HEK293 (cell line): ENCODE data around the gene TWIST2.

Experiments used
- CTCF ChIA-PET: fragments of 350-600 bp; formaldehyde crosslinking; extraction: SDS; loops from one replicate; lab custom pipeline; 2021; ENCODE audit warnings: antibody characterized with exemption; lab: Yijun Ruan, JAX
- POLR2A ChIA-PET: fragments of 300-600 bp; formaldehyde crosslinking; extraction: SDS; loops from one replicate; lab custom pipeline; 2020; ENCODE audit warnings: antibody characterized with exemption, inconsistent platforms; lab: Yijun Ruan, JAX
- H3K27ac ChIP-seq: fragments of 200-500 bp; sonication (Bioruptor generic); 2 replicates; pipeline ENCODE4 v1.5.1; 2014; ENCODE audit warnings: low read depth, low read length, control low read depth, inconsistent platforms; ENCODE audit errors: extremely low read depth
- H3K36me3 ChIP-seq, 2 experiments: fragments of 200-500 bp in 1 of 2; sonication (Bioruptor generic) in 1 of 2; 1 replicate in 1 of 2; 2 replicates in 1 of 2; pipeline ENCODE4 v1.5.1; 2014 to 2017; ENCODE audit warnings: inconsistent platforms in 2 of 2, low read length in 2 of 2; ENCODE audit not compliant: control insufficient read depth in 2 of 2, insufficient read depth in 1 of 2
- H3K4me1 ChIP-seq: fragments of 200-500 bp; sonication (Bioruptor generic); 2 replicates; pipeline ENCODE4 v1.5.1; 2014; ENCODE audit warnings: mild to moderate bottlenecking, low read length, inconsistent platforms; ENCODE audit not compliant: control insufficient read depth, insufficient read depth
- H3K4me3 ChIP-seq: 2 replicates; pipeline ENCODE4 v1.5.1; 2011; ENCODE audit warnings: low read depth, mild to moderate bottlenecking, control low read depth, low read length, moderate library complexity
- H3K9me3 ChIP-seq: fragments of 200-500 bp; sonication (Bioruptor generic); 2 replicates; pipeline ENCODE4 v1.5.1; 2014; ENCODE audit warnings: low read depth, low read length, inconsistent platforms; ENCODE audit not compliant: control insufficient read depth, insufficient read depth
- ATF2 ChIP-seq: fragments of 450-650 bp; formaldehyde crosslinking; IDR thresholded peaks from 2 replicates; pipeline ENCODE4 v1.5.1; 2016; ENCODE audit warnings: missing biosample characterization, missing genetic modification characterization, low read depth
- KLF1 ChIP-seq: fragments of 450-650 bp; formaldehyde crosslinking; IDR thresholded peaks from 2 replicates; pipeline ENCODE4 v1.5.1; 2016; ENCODE audit warnings: missing biosample characterization, missing genetic modification characterization
- ZBTB1 ChIP-seq: fragments of 450-650 bp; formaldehyde crosslinking; IDR thresholded peaks from 2 replicates; pipeline ENCODE4 v1.5.1; 2016; ENCODE audit warnings: missing biosample characterization, missing genetic modification characterization
- ZBTB26 ChIP-seq: fragments of 450-650 bp; formaldehyde crosslinking; optimal IDR thresholded peaks from 2 replicates; pipeline ENCODE3; 2016; ENCODE audit warnings: missing biosample characterization, mild to moderate bottlenecking, missing genetic modification characterization
- ZBTB6 ChIP-seq: fragments of 450-650 bp; formaldehyde crosslinking; IDR thresholded peaks from 2 replicates; pipeline ENCODE4 v1.5.1; 2017; ENCODE audit warnings: missing biosample characterization, missing genetic modification characterization
- ZBTB7A ChIP-seq: fragments of 450-650 bp; formaldehyde crosslinking; IDR thresholded peaks from 2 replicates; pipeline ENCODE4 v1.5.1; 2016; ENCODE audit warnings: low read depth, missing biosample characterization, missing genetic modification characterization
- ZEB2 ChIP-seq: fragments of 450-650 bp; formaldehyde crosslinking; IDR thresholded peaks from 2 replicates; pipeline ENCODE4 v1.5.1; 2016; ENCODE audit warnings: missing biosample characterization, missing genetic modification characterization
- ZNF132 ChIP-seq: fragments of 450-650 bp; formaldehyde crosslinking; IDR thresholded peaks from 2 replicates; pipeline ENCODE4 v1.5.1; 2017; ENCODE audit warnings: missing biosample characterization, missing genetic modification characterization, borderline replicate concordance
- ZNF155 ChIP-seq: fragments of 450-650 bp; formaldehyde crosslinking; IDR thresholded peaks from 2 replicates; pipeline ENCODE4 v1.5.1; 2016; ENCODE audit warnings: missing biosample characterization, missing genetic modification characterization
- ZNF16 ChIP-seq: fragments of 450-650 bp; formaldehyde crosslinking; IDR thresholded peaks from 2 replicates; pipeline ENCODE4 v1.5.1; 2016; ENCODE audit warnings: low read depth, missing biosample characterization, missing genetic modification characterization
- ZNF214 ChIP-seq: fragments of 450-650 bp; formaldehyde crosslinking; IDR thresholded peaks from 2 replicates; pipeline ENCODE4 v1.5.1; 2017; ENCODE audit warnings: missing biosample characterization, mild to moderate bottlenecking, missing genetic modification characterization, borderline replicate concordance
- ZNF394 ChIP-seq: fragments of 450-650 bp; formaldehyde crosslinking; IDR thresholded peaks from 2 replicates; pipeline ENCODE4 v1.5.1; 2016; ENCODE audit warnings: missing biosample characterization, missing genetic modification characterization, mild to moderate bottlenecking, moderate library complexity, borderline replicate concordance
- ZNF404 ChIP-seq: fragments of 450-650 bp; formaldehyde crosslinking; IDR thresholded peaks from 2 replicates; pipeline ENCODE4 v1.5.1; 2017; ENCODE audit warnings: missing biosample characterization, missing genetic modification characterization
- ZNF510 ChIP-seq: fragments of 450-650 bp; formaldehyde crosslinking; IDR thresholded peaks from 2 replicates; pipeline ENCODE4 v1.5.1; 2018; ENCODE audit warnings: mild to moderate bottlenecking, missing genetic modification characterization, missing biosample characterization; ENCODE audit not compliant: insufficient replicate concordance
- ZNF529 ChIP-seq: fragments of 450-650 bp; formaldehyde crosslinking; IDR thresholded peaks from 2 replicates; pipeline ENCODE4 v1.5.1; 2017; ENCODE audit warnings: missing genetic modification characterization, missing biosample characterization; ENCODE audit not compliant: insufficient replicate concordance
- ZNF639 ChIP-seq: fragments of 450-650 bp; formaldehyde crosslinking; IDR thresholded peaks from 2 replicates; pipeline ENCODE4 v1.5.1; 2016; ENCODE audit warnings: missing biosample characterization, missing genetic modification characterization
- ZNF654 ChIP-seq: fragments of 450-650 bp; formaldehyde crosslinking; IDR thresholded peaks from 2 replicates; pipeline ENCODE4 v1.5.1; 2016; ENCODE audit warnings: low read depth, missing biosample characterization, missing genetic modification characterization
- ZNF747 ChIP-seq: fragments of 450-650 bp; formaldehyde crosslinking; IDR thresholded peaks from 2 replicates; pipeline ENCODE4 v1.5.1; 2016; ENCODE audit warnings: missing biosample characterization, missing genetic modification characterization
- ZNF76 ChIP-seq: fragments of 450-650 bp; formaldehyde crosslinking; IDR thresholded peaks from 2 replicates; pipeline ENCODE4; 2016; ENCODE audit warnings: low read depth, missing biosample characterization, missing genetic modification characterization, borderline replicate concordance
- ZNF768 ChIP-seq: fragments of 450-650 bp; formaldehyde crosslinking; IDR thresholded peaks from 2 replicates; pipeline ENCODE4 v1.5.1; 2018; ENCODE audit warnings: missing biosample characterization, mild to moderate bottlenecking, missing genetic modification characterization
- ZNF776 ChIP-seq: fragments of 450-650 bp; formaldehyde crosslinking; IDR thresholded peaks from 2 replicates; pipeline ENCODE4 v1.5.0; 2017; ENCODE audit warnings: missing biosample characterization, missing genetic modification characterization, borderline replicate concordance

Gene TWIST2

GRCh38 chr2:238947243-238947760 lies 99.4 kb downstream of the TWIST2 start:
- Histone ChIP-seq H3K9me3 (no peaks in the 10 kb centered on the region), H3K36me3 (no peaks in the 10 kb centered on the region), H3K27ac (no peak overlapping the region), H3K4me3 (no peak overlapping the region), H3K4me1 (no peaks in the 10 kb centered on the region)
- ChIA-PET POLR2A (no interaction called here), CTCF (interaction anchor here (1.1 kb wide), 1 partner anchor 22 kb away, joined by 3 read pairs; no protein-coding TSS in a partner anchor)
- TF ChIP-seq ZNF639 (tag by site-specific recombination), result no peak
- TF ChIP-seq ZEB2, result no peak
- TF ChIP-seq ZNF394 (tag by site-specific recombination), result no peak
- no peak for TF ChIP-seq ZNF654 (tag by site-specific recombination)
- TF ChIP-seq ZBTB1 (tag by site-specific recombination), result no peak
- TF ChIP-seq ZNF768, result no peak
- no peak for TF ChIP-seq ZNF214
- TF ChIP-seq ZNF16, result no peak
- TF ChIP-seq ZNF132 (tag by site-specific recombination), result no peak
- no peak for TF ChIP-seq ZBTB6 (tag by site-specific recombination)
- TF ChIP-seq ZNF529, result no peak
- no peak for TF ChIP-seq ZBTB26
- TF ChIP-seq ZNF404 (tag by site-specific recombination), result no peak
- TF ChIP-seq ATF2 (tag by site-specific recombination), result no peak

GRCh38 chr2:238947920-238948710 lies 100.2 kb downstream of the TWIST2 start:
- POLR2A ChIA-PET, result no interaction called here
- no peak overlapping the region for H3K27ac ChIP-seq
- no peaks in the 10 kb centered on the region for H3K4me1 ChIP-seq
- H3K4me3 ChIP-seq, result no peak overlapping the region
- H3K36me3 ChIP-seq, result no peaks in the 10 kb centered on the region
- TF ChIP-seq ZNF776, result no peak
- no peak for TF ChIP-seq ZNF155 (tag by site-specific recombination)
- no peak for TF ChIP-seq ZNF510
- TF ChIP-seq ZNF76 (tag by site-specific recombination), result no peak
- no peak for TF ChIP-seq ZNF747 (tag by site-specific recombination)
- 0 out of 2 replicates have a peak, but pooled peaks have one; percentile 19 for TF ChIP-seq KLF1 (tag by site-specific recombination)
- TF ChIP-seq ZBTB7A (tag by site-specific recombination), result no peak
- H3K9me3 ChIP-seq, result no peaks in the 10 kb centered on the region
- CTCF ChIA-PET, result interaction anchor here (0.6 to 1.1 kb wide), 3 partner anchors 21 to 280 kb away, joined by 3 read pairs; no protein-coding TSS in a partner anchor
